GM12892 (cell line): Measurements from ENCODE around the gene ADGRG6.

ENCODE experiments used
- POLR2A ChIP-seq: IDR thresholded peaks from 2 replicates; pipeline ENCODE4 v1.6.1; 2011; ENCODE audit warnings: low read depth, low read length, control low read depth
- POLR2AphosphoS5 ChIP-seq: IDR thresholded peaks from 2 replicates; pipeline ENCODE4 v1.6.1; 2011; ENCODE audit warnings: low read depth, low read length, control low read depth
- TAF1 ChIP-seq: IDR thresholded peaks from 2 replicates; pipeline ENCODE4 v1.6.1; 2011; ENCODE audit warnings: low read depth, mild to moderate bottlenecking, control low read depth, low read length, borderline replicate concordance

- TF ChIP-seq POLR2AphosphoS5 (no peak), TAF1 (no peak), POLR2A (no peak)
Observed at GRCh38 chr6:142400495-142400894, 98.7 kb downstream of the ADGRG6 start.
